ENCODE measurements around the gene ZNF227. TPM values are rescaled to one million over a fixed set of nuclear protein-coding genes. Genes with fewer than 3 reads are reported as not detected.
"Not testable (repeated sequence)": the region's sequence is repeated elsewhere in the genome, so short reads cannot be mapped to it uniquely, and the experiment has no call there.

ZNF227 gene
- total RNA-seq: 6.1 TPM

DNA sequence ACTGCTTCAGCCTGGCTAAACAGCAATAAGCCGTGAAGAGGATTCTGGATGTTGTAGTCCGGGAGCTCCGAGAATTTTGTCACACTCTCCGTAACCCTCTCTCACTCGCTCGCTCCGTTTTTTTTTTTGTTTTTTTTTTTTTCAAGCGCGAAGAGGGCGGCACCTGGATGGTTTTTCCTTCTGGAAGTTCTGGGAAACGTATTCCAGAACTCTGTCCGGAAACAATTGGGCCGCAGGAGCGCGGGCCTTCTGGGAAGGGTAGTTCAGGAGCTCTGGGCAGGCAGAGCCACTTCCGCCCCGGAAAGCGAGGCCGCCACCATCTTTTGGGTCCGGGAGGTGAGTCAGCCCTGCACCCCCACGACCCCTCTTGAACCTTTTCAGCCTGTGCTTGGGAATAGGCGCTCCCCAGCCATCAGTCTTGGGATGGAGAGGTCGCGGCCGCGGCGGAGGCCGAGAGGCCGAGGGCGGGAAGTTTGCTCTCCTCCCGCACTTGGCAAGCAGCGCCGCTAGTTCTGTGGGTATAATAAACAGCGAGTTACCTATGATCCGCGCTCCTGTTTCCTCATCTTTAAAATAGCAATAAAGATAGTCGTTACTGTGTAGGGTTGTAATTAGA lies at the start of gene ZNF227:
Gene ZNF227, plus strand, starts transcription at position 283 of the 616 bp plus-strand sequence. CDS start 5,261 bp downstream, outside the sequence.
- peak; percentile 94 for ATAC-seq

DNA sequence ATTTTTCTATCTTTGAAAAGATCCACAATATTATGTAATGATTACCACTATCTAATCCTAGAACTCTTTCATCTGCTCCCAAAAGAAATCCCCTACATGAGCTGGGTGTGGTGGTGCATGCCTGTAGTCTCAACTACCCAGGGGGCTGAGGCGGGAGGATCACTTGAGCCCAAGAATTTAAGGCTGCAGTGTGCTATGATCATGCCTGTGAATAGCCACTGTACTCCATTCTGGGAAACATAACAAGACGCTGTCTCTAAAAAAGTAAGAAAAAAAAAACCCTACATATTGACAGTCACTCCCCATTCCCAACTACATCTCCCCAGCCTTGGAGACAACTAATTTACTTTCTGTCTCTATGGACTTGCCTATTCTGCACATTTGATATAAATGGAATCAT lies 48.5 kb upstream of the ZNF227 start:
- ATAC-seq: no peak

DNA sequence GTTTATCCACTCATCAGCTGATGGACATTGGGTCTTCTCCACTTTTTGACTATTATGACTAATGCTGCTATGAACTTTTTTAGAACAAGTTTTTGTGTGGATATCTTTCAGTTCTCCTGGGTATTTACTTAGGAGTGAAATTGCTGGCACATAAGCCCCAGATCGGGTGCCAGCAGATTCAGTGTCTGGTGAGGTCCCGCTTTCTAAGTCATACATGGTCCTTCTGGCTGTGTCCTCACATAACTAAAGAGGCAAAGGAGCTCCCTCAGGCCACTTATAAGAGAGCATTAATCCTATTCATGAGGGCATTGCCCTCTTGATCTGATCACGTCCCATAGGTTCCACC lies 48.0 kb upstream of the ZNF227 start:
- no peak for ATAC-seq

DNA sequence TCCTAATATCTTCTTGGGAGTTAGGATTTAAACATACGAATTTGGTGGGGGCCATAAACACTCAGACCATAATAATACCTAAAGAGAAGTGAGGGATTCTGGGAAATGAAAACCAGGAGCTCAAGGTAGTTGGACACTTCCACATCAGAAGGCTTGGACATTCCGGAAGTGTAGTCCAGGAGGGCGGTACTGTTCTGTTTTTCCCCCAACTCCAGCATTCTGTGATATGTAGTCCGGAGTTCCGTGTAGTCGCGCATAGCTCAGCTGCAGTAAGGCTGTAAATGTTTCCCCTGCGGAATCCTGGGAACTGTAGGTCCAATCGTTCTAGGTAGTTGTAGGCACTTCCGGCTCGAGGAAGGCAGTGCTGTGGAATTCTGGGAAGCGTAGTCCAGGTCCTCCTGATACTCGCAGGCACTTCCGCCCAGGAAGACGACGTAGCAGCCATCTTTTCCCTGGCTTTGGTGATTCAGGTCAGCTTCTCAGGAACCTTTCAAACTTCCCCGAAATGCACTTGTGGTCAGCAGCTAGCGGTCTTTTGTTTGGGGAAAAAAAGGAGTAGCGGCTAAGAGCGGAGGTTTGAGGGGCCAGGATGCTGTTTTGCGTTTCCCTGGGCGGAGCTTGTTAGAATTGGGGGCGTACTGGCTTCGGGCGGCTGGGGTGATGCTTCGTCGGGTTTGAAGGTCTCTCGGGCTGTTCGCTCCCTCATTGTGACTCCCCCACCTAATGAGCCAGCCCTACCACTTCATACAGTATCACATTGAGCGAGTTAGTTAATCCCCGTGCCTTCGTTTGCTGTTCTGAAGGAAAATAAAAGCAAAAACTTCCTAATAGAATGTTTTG lies 47.4 kb upstream of the ZNF227 start, which contains the start of gene ZNF226:
Gene ZNF226, plus strand, starts transcription at position 428 of the 840 bp plus-strand sequence. CDS start 4,981 bp downstream, outside the sequence.
- ATAC-seq: peak; percentile 100

DNA sequence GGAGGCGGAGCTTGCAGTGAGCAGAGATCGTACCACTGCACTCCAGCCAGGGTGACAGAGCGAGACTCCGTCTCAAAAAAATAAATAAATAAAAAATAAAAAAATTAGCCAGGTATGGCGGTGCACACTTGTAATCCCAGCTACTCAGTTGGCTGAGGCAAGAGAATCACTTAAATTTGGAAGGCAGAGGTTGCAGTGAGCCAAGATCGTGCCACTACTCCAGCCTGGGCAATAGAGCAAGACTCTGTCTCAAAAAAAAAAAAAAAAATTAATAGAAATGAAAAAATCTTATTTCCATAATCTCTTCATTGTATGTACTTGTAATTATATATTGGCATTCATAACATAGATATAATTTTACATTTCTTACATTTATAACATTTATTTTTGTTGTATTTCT lies 41.7 kb upstream of the ZNF227 start:
- not testable (repeated sequence) for ATAC-seq

DNA sequence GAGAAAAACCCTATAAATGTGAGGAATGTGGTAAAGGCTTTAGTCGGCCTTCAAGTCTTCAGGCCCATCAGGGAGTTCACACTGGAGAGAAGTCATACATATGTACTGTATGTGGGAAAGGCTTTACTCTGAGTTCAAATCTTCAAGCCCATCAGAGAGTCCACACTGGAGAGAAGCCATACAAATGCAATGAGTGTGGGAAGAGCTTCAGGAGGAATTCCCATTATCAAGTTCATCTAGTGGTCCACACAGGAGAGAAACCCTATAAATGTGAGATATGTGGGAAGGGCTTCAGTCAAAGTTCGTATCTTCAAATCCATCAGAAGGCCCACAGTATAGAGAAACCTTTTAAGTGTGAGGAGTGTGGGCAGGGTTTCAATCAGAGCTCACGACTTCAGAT lies 35.7 kb upstream of the ZNF227 start:
- ATAC-seq: no peak

DNA sequence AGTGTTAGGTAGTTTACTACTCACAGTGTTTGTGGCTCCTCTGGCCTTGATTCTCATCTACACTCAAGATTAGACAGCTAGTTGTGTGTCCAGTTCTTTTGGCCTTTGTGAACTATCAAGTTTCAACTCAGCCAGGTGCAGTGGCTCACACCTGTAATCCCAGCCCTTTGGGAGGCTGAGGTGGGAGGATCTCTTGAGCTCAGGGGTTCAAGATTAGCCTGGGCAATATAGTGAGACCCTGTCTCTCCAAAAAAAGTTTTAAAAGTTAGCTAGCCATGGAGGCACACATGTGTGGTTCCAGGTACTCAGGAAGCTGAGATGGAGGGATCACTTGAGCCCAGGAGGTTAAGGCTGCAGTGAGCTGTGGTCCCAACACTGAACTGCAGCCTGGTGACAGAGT lies 31.4 kb upstream of the ZNF227 start:
- no peak for ATAC-seq

DNA sequence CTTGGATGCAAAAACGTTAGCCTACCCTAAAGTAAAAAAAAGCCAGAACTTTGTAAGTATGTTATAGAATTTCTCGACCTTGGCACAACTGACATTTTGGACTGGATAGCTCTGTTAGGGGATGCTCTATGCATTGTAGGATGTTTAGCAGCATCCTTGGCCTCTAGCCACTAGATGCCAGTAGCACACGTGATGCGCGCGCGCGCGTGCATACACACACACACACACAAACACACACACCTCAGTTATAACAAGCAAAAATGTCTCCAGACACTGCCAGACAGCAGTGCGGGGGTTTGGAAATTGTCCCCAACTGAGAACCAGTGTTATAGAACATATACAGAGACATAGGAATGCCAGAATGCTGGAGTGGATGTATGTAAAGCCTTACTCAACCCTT lies 30.2 kb upstream of the ZNF227 start:
- no peak for ATAC-seq

DNA sequence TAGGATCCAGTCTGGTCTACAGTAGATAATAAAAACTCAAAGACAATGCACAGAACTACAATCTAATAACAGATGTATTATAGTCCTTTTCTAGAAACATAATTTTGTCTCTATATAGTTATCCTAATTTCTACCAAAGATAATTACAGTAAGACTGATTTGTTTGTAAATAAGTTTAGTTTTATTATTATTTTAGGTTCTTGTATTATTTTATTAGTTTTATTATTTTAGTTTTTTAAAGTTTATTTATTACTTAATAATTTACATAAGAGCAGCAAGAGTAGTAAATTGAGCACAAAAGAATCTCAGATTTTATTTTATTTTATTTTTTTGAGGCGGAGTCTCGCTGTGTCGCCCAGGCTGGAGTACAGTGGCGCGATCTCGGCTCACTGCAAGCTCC lies 22.3 kb upstream of the ZNF227 start:
- no peak for ATAC-seq

DNA sequence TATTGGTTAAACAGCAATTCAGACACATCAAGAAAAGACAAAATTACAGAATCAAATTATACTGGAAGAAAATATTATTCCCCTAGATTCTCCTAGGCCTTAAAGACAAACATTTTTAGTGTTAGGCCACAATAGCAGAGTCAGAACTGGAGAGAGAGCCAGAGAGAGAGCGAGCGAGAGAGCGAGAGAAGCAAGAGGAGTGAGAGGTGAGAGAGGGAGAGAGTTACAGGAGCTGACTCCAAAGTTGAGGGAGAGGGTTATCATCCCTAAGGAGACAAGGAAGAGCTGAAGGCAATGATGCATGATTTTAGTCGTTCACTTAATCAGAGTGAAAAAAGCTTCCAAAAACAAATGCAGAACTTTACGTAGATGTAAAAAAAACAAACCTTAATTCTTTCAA lies 20.2 kb upstream of the ZNF227 start:
- ATAC-seq: no peak

DNA sequence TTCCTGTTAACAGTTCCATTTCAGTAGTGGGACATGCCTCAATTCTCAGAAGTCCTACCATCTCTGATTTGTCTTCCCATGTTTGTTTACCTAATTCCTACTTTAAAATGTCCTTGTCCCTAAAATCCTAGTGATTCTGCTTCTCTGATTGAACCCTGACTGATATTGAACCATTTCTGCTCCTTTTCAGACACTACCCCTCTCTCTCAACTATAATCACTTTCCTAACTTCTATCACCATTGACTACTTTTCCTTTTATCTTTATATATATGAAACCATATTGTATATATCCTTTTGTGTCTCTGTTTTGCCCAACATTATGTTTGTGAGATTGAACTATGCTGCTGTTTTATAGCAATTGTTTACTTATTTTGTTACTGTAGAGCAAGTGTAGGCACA lies 15.6 kb upstream of the ZNF227 start:
- ATAC-seq: no peak

DNA sequence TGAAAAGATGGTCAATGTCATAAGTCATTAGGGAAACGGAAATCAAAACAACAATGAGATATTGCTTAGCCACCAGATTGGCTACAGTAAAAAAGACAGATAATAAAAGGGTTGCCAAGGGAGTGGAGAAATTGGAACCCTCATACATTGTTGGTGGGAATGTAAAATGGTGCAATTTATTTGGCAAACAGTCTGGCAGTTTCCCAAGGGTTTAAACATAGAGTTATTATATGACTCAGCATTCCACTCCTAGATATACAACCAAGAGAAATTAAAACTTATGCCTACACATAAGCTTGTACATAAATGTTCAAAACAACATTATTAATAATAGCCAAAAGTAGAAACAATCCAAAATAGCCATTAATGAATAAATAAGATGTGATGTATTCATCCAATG lies 9.9 kb upstream of the ZNF227 start:
- ATAC-seq: no peak

DNA sequence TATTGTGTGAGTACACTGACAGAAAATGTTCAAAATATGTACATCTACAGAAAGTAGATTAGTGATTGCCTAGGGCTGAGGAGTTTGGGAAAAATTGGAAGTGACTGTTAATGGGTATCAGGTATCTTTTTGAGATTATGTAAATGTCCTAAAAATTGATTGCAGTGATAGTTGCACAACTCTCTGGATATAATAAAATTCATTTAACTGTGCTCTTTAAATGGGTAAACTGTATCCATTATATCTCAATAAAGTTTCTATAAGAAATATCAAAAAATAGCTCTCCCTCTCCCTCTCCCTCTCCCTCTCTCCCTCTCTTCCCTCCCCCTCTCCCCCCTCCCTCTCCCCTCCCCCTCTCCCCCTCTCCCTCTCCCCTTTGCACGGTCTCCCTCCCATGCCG lies 9.4 kb upstream of the ZNF227 start:
- ATAC-seq: no peak

DNA sequence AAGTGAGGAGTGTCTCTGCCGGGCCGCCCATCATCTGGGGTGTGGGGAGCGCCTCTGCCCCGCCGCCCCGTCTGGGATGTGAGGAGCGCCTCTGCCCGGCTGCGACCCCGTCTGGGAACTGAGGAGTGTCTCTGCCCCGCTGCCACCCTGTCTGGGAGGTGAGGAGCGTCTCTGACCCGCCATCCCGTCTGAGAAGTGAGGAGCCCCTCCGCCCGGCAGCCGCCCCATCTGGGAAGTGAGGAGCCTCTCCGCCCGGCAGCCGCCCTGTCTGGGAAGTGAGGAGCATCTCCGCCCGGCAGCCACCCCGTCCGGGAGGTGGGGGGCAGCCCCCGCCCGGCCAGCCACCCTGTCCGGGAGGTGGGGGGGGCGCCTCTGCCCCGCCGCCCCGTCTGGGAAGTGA lies 8.5 kb upstream of the ZNF227 start:
- ATAC-seq: not testable (repeated sequence)

DNA sequence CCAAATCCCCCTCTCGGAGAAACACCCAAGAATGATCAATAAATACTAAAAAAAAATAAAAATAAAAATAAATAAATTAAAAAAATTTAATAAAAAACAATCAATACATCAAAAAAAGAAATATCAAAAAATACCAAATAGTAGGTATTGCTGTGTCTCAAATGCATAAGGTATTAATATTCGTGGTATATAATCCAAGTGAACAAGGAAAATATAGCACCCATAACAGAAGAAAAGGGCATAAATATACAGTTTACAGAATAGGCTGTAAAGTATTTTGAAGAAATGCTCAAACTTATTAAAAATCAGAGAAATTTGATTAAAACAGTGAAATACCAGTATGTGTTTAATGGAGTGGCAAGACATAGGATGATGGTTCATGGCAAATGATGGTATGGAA lies 7.6 kb upstream of the ZNF227 start:
- ATAC-seq: no peak

DNA sequence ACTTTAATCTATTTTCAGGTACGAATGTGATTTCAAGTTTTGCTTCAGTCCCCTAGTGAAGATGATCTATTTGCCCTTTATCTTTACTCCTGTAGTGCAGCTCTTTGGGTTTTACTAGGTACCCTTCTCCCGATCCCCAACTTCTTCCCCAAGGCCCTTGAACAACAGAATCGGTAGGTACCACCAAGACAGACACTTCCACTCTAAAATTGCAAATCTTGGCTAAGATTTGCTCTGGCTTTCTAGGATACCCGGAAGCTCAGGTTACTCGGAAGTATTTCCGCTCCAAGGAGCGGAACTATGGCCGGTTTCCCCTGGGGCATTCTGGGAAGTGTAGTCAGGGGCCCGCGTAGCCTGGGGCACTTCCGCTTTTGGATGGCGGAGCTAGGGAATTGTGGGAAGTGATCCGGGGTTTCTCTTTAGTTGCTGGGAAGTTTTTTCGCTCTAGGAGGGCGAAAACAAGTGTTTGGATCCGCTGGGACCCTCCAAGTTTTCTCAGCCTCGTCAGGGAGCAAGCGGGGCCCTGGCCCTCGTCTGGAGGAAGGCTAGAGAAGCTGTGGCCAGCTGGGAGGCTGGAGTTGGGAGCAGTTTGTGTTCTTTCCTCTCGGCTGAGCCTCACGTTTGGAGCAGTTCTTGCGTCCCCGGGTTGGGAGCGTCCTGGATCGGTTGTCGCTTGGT lies 5.1 kb upstream of the ZNF227 start:
- ATAC-seq: peak; percentile 95

DNA sequence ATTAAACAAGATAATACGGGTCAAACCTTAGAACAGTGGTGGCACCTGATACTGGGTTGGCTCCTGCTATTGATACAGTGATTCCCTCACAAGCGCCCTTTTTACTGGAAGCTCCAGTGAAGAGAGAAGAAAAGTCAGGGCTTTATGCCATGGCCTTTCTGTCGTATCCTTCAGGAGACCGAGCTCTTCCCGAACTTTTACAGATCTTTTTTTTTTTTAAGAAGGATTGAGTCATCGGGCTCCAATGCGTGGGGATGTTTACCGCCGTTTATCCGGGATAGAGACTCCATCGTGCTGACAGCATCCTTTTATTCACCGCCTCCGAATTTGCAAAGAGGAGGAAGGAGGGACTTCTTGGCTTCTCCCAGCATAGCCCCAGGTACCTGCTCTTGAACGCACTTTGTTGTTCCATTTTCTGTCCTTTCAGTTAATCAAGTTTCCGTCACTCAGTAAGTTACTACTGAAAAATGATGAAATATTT lies 574 bp downstream of the ZNF227 start:
- ATAC-seq: peak; percentile 22

DNA sequence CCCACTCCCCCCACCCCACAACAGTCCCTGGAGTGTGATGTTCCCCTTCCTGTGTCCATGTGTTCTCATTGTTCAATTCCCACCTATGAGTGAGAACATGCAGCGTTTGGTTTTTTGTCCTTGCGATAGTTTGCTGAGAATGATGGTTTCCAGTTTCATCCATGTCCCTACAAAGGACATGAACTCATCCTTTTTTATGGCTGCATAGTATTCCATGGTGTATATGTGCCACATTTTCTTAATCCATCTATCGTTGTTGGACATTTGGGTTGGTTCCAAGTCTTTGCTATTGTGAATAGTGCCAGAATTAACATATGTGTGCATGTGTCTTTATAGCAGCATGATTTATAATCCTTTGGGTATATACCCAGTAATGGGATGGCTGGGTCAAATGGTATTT lies 7.6 kb downstream of the ZNF227 start:
- not testable (repeated sequence) for ATAC-seq

DNA sequence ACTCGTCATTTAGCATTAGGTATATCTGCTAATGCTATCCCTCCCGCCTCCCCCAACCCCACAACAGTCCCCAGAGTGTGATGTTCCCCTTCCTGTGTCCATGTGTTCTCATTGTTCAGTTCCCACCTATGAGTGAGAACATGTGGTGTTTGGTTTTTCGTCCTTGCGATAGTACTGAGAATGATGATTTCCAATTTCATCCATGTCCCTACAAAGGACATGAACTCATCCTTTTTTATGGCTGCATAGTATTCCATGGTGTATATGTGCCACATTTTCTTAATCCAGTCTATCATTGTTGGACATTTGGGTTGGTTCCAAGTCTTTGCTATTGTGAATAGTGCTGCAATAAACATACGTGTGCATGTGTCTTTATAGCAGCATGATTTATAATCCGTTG lies 8.4 kb downstream of the ZNF227 start:
- not testable (repeated sequence) for ATAC-seq

DNA sequence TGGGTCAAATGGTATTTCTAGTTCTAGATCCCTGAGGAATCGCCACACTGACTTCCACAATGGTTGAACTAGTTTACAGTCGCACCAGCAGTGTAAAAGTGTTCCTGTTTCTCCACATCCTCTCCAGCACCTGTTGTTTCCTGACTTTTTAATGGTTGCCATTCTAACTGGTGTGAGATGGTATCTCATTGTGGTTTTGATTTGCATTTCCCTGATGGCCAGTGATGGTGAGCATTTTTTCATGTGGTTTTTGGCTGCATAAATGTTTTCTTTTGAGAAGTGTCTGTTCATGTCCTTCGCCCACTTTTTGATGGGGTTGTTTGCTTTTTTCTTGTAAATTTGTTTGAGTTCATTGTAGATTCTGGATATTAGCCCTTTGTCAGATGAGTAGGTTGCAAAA lies 9.0 kb downstream of the ZNF227 start:
- ATAC-seq: not testable (repeated sequence)

DNA sequence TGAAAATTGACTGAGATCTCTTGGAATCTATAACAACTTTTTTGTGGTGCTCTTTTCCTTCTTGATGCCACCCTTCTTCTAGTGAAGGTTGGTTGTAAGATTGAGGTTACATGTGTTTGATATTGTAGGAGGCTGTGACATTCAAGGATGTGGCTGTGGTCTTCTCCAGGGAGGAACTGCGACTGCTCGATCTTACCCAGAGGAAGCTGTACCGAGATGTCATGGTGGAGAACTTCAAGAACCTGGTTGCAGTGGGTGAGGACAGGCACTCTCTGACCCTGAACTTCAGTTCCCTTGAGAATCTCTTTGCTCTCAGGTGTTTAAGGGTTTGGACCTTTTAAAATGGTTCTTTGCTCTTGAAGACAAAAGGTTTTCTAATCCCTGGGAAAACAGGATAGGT lies 16.0 kb downstream of the ZNF227 start:
- ATAC-seq: no peak

DNA sequence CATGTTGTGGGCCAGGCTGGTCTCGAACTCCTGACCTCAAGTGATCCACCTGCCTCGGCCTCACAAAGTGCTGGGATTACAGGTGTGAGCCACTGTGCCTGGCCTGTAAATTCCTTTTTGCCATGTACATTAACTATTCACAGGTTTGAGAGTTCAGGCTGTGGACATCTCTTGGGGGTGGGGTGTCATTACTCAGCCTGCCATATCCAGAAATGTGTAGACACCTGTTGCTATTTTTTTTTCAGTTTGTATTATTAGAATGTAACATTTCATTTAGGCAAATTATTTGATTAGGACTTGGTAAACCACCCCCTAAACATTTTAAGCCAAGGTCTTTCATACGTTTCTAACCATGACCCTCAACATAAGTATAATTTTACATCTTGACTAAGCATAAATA lies 20.5 kb downstream of the ZNF227 start:
- ATAC-seq: no peak

DNA sequence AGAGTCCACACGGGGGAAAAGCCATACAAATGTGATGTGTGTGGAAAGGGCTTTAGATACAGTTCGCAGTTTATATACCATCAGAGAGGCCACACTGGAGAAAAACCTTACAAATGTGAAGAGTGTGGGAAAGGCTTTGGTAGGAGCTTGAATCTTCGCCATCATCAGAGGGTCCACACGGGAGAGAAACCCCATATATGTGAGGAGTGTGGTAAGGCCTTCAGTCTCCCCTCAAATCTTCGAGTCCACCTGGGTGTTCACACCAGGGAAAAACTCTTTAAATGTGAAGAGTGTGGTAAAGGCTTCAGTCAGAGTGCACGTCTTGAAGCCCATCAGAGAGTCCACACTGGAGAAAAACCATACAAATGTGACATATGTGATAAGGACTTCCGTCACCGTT lies 24.1 kb downstream of the ZNF227 start:
- ATAC-seq: no peak

DNA sequence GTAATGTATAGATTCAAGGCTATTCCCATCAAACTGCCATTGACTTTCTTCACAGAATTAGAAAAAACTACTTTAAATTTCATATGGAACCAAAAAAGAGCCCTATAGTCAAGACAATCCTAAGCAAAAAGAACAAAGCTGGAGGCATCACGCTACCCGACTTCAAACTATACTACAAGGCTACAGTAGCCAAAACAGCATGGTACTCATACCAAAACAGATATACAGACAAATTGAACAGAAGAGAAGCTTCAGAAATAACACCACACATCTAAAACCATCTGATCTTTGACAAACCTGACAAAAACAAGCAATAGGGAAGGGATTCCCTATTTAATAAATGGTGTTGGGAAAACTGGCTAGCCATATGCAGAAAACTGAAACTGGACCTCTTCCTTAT lies 40.0 kb downstream of the ZNF227 start:
- not testable (repeated sequence) for ATAC-seq
